Measurements from ENCODE around the gene MIDN.
A peak's percentile ranks its signal among the peaks of the same experiment; 100 is the strongest.

- no peak for TF ChIP-seq EZH2phosphoT487 (IDR thresholded peaks at IDR 0.05; ENCODE audit: low read length)
- TF ChIP-seq, protein P1, sequence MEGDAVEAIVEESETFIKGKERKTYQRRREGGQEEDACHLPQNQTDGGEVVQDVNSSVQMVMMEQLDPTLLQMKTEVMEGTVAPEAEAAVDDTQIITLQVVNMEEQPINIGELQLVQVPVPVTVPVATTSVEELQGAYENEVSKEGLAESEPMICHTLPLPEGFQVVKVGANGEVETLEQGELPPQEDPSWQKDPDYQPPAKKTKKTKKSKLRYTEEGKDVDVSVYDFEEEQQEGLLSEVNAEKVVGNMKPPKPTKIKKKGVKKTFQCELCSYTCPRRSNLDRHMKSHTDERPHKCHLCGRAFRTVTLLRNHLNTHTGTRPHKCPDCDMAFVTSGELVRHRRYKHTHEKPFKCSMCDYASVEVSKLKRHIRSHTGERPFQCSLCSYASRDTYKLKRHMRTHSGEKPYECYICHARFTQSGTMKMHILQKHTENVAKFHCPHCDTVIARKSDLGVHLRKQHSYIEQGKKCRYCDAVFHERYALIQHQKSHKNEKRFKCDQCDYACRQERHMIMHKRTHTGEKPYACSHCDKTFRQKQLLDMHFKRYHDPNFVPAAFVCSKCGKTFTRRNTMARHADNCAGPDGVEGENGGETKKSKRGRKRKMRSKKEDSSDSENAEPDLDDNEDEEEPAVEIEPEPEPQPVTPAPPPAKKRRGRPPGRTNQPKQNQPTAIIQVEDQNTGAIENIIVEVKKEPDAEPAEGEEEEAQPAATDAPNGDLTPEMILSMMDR (IDR thresholded peaks at IDR 0.05; ENCODE audit: low read length): peak; percentile 73
Measured at GRCh38 chr19:1239796-1240737, 8.3 kb upstream of the MIDN start.

All from MM.1S (cell line).